Stimulated activated CD8-positive, alpha-beta memory T cell treated with anti-CD3 and anti-CD28 coated beads, Interleukin-7, amount 100 ng/mL, for 1 hour (primary cell): ENCODE results near the gene ZNF526.

Source experiments
- DNase-seq, 2 donors: peaks; one replicate each; pipeline ENCODE4 v3.0.0-alpha.2; 2020; ENCODE audit warnings: low read depth in 2 of 2

Gene ZNF526

DNA sequence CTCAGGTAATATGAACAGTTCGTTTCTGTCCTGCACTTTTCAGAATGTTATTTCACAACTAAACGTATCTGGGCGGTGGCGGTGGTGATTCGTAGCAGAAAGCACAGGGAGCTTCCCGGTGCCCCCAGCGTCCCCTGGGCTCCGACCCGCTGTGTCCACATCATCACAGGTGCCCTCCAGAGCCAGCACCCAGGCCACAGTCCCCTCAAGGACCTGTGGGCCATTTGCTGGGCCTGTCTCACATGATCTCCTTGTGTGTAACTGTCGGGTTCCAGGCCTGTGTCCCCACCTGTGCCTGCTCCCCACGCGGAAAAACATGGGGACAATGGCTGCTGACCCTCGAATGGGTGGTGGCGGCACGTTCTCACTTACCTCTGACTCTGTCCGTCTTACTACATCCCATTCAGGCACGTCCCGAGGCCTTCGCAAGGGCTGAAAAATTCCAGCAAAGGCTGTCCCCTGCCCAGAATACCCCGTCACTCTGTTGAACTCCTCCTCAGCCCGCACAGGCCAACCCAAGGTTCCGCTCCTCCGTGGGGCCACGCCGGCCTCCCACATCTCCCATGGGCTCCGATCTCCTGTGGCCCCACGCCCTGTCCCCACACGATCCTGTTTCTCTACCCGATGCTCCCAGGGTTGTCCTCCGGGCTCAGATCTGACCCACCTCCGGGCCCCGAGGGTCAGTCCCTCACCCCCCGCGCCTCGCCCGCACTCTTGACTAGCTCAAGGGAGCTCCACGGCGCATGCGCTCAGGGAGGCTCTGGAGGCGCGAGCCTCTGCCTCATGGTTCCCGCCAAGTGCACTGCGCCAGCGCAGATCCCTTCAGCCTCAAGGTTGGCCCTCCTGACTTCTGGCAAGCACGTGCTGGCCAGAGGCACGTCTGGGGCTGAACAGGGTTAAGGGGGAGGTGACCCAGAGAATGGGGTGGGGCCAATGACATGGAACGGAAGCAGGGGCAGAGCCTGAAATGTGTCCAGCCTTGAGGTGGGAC is 23.8 kb upstream of the ZNF526 start:
- no peak for DNase-seq

DNA sequence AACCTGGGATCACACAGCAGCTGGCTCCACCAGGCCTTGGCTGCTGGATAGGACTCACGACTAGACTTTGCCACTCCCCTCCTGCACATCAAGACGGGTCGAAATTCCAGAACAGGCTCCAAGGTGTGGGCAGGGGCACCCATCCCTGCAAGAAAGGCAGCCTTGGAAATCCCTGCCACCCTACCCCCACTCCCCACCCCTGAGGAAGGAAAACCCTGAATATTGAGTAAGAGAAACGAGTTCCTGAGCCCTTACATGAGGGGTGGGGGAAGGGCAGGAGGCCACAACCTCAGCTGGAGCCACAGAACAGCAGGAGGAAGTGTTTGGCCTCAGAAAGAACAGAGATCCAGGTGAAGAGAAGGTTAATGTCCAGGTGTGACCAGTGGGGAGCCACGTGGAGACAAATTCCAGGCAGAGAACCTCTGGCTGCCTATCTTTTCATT is 22.7 kb upstream of the ZNF526 start:
- no peak for DNase-seq

DNA sequence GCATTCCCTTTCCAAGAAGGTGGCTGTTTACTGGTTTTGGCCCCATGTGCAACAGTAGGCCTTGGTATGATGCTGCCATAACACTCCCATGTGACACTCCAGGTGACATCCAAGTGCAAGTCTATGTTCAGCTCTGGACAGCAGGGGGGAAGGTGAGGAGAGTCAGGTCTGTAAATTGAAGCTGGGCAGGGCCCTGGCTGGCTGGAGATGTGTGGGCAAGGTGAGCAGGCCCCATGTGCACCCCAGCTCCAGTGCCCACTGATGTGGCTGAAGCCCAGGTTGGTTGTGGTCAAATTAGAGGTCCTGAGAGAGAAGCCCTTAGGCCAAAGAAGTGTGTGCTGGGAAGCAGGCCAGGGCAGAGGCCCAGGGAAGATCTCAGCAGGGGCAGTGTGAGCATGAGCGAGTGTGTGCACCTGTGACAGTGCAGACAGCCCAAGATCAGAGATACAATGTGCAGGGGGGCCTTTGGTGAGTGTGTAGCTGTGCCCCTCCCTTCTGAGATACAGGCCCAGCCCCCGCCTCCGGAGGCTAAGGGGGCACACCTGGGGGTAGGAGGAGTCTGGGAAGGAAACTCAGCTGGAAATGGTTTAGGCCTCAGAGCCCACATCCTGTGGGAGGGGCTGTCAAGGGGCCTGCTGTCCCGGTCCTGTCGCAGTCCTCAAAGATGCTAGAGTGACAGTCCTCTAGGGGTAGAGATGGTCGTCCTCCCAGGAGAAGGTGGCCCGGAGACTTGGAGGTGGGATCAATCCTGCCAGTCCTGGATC is 21.3 kb upstream of the ZNF526 start:
- DNase-seq, result peak; percentile 47 to 52

DNA sequence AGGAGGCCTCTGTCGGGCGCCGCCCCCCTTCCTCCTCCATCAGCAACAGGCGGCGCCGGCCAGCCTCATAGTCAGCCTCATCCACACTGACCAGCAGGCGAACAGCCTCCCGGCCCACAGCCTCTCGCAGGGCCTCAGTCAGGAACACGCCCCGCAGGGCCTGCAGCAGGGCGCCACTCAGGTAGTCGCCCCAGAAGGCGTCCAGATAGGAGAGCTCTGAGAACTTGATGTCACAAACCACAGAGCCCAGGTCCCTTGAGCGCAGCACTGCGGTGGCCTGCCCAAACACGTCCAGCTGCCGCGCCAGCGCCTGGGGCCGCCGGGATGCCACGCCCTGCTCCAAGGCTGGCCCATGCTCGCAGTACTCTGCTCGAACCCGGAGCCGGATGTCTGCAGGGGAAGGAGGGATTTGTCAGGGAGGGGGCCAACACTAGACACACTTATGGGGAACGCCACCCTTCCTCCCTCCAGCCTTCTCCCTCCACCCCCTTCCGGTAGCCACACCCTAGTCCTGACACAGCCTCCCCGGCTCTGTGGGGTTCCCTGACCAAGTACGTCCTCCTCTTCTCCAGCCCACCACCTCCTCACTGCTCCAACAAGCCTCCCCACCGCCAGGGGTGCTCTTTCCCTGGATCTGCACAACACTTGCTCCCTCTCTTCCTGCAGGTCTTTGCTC is 20.5 kb upstream of the ZNF526 start:
- no peak for DNase-seq

DNA sequence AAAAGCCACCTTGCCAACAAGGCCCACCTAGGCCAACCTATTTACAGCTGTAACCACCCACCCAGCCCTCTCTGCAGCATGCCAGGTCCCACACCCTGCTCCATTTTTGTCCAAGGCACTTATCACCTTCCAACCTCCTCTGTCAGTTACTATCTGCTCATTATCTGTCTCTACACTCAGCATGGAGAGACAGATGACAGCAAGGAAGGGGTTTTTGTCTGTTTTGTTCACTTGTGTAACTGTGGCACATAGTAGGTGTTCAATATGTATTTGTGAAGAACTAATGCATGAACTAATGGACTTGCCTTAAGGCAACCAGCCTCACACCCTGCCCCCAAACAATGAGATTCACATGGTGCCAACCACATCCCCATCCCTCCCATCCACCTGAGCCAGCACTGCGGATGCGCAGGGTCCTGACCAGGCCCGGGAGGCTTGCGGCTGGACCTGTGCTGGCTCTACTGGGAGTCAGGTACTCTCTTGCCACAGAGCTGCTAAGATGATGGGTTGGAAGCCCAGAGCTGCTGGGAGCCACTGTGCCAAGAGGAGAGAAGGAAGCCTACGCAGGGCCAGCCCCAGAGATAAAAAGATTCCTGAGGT is 19.9 kb upstream of the ZNF526 start:
- DNase-seq, result no peak

DNA sequence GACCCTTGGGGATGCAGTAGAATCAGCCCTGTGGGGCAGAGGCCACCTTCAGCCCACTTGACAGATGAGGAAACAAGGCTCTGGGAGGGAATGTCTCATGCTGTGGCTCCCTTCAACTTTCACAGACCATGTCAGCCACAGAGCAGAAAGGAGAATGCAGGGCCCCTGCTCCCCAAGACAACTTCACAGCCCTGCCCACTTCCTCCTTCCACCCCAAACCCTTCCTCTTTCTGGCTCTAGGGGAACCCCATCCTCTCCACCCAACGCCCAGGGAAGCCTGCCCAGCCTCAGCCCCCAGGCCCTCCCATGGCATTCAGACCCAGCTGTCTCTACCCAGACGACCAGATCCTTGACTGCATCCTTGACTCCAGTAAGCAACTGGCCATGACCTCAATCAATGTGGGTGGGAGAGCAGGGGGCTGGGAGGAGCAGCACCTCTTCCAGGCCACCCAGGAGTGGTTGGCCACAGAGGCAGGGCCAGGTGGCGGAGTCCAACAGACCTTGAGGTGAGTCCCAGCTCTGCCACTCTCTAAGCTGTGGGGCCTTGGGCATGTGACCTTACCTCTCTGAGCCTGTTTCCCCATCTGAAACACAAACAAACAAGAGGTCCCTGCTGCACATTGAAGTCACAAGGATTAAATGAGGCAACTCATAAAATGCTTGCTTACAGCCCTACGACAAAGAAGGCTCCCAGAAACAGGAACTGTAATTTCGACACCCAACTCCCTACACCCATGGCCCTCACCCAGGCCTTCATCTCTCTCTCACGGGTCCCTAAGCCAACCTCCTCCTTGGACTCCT is 18.4 kb upstream of the ZNF526 start:
- DNase-seq, result no peak

DNA sequence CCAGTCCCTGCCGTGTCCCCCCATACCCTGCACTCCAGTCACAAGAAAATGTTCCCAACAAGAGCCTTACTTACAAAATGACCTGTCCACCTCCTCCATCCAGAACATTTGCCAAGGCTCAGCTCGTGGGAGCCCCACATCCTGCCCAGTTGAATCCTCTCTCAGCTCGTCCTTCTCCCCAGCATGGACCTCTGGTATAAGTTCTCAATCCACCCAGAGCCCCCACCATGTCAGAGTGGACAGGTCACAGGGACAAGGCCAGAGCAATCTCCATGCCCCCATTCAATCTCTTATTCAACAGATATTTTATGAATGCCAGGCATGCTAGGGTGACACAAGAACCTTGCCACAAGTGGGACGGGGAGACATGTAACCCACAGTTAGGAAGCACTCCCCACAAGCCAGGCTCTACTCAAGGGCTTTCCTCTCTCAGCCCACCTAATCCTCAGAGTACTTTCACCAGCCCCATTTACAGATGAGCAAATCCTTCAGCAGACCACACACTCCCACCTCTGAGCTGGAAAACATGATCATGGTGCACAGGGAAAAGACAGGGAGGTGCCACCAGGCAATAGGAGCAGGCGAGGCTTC is 17.7 kb upstream of the ZNF526 start:
- no peak for DNase-seq

DNA sequence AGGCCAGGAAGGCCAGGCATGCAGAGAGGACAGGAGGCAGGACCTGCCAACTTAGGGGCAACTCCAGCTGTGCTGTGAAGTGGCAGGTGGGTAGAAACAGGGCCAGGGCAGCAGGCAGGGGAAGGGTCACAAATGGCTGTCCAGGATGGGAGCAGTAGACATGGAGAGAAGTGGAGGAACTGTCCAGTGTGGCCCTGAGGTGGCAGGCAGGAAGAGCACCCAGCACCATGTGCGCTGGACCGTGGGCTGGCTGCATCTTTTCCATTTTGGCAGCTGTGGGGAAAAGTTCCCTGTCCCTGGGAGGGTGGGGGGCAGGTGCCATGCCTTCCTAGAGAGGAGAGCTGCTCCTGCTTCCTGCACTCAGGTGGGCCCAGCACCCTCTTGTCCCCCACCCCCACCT is 16.4 kb upstream of the ZNF526 start:
- no peak for DNase-seq

DNA sequence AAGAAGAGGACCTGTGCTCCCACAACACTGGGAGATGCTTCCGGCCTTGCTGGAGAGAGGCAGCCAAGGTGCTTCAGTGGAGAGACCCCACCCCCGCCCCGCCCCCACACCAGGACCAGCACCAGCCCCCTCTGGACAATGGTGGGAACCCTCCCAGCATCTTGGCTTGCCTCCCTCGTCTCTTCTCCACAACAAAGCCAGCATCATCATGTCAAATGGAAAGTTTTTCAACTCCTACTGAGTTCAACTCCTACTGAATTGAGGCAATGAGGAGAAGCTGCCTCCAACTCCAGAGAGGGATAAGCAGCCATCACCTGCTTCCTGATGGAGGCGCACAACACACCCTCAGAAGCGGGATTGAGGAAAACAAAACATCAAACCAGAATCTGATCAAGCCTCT is 15.4 kb upstream of the ZNF526 start:
- DNase-seq, result no peak

DNA sequence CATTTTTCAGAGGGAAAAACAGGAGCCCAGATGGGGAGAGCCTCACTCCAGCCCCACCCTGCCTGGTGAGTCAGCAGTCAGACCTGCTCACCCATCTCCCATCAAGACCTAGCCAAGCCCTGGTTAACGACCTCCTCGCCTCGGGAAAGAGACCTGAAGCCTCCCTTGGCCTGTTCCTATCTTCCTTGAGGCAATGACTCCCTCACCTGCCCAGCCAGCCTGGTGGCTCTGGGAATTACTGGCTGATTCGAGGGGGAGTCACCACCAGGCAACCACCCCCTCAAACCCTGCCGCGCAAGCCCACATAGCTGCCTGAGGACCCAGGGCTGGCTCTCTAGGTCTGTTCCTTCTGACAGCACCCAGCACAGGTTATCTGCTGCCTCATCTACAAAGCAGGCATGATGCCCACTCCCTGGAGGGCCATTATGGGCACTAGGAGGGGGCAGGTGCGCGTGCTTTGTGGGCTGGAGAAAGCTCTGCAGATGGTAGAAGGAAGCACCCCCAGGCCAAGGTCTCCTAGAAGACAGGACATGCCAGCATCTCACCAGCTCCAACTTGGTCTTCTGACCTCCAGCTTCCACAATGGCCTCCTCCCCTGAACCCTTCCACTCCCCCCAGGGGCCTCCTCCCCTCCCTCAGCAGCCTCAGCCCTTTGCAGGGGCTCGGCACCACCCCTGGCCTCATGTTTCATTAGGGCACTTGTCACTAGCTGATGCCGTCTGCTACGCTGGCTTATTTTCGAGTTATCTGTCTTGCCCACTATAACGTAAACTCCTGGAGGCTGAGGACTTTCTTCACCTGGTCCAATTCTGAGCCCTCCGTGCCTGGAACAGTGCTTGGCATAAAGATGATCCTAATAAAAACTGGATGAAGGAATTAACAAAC is 13.0 kb upstream of the ZNF526 start:
- DNase-seq, result no peak

DNA sequence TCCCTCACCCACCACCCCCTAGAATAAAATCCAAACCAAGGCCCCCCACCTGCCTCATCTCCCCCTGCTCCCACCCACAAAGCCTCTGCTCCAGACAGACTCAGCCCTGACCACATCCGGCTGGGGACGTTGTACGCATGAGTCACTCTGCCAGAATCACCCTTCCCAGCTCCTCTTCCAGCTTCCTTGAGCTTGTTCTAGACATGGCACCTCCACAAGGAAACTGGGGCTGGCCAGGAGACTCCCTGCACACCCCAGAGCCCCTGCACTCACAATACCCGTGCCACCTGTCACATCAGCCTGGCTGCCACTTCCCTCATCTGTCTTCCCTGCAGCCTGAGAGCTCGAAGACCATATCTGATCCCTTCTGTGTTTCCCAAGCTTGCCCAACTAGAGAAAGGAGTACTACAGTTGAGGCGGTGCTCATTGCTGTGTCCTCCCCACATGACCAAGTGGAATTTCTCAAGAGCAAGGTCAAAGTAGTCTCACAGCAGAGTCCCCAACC is 12.3 kb upstream of the ZNF526 start:
- DNase-seq, result no peak

DNA sequence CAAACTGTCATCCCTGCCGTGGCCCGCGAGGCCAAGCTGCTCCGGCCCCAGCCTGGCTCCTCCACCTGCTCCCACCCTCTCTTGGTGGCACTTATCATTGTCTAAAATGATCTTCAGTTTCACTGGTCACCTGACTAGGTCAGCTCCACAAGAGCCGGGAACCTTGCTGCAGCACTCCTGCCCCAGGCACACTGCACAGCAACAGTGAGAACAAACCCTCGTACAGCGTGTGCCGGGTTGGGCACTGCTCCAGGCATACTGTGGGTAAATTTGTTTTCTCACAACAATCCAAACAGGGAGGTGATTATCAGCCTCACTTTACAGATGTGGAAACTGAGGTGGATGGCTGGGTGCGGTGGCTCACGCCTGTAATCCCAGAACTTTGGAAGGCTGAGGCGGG is 11.5 kb upstream of the ZNF526 start:
- no peak for DNase-seq

DNA sequence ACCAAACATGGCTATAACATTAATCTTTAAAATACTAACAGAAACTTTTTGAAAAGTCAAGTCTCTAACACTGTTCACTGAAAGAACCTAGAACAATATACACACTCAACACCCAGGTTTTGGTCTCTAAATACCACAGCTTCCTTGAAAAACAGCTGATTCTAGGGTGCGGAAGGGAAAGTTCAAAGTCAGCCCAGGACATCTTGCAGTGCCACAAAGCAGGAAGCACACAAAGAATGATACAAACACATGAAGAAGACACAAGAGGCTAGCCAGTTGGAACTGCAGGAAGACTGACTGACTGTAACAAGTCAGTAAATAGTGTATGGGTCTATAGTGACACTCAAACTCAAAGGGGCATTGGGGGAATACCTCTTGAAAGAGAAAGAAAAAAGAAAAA is 7.2 kb upstream of the ZNF526 start:
- no peak for DNase-seq

DNA sequence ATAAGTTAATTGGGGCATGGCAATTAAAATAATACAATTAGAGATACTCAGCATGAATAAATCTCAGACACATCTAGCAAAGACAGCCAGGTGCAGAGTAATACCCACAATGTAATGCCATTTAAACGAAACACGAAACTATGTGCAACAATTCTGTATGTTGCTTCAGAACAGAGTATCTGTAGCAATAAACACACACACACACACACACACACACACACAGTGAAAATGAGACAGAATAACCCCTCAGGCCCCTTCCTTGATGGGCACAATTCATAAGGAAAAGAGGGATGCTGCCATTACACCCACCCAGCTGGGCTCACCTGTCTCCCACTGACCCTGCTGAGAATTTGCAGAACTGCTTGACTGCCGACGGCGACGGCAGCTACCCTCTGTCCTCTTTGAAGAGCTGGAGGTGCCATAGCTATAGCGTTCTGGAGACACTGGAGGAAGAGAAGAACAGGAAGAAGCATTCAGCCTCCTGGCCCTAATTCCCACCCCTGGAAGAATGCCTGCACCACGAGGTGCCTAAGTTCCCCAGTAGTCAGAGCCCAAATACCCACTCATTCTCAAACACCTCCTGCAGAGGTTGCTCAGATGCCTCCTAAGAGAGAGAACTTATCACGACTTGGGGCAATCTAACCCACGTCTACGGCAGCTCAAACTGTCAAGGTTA is 5.2 kb upstream of the ZNF526 start:
- no peak for DNase-seq

DNA sequence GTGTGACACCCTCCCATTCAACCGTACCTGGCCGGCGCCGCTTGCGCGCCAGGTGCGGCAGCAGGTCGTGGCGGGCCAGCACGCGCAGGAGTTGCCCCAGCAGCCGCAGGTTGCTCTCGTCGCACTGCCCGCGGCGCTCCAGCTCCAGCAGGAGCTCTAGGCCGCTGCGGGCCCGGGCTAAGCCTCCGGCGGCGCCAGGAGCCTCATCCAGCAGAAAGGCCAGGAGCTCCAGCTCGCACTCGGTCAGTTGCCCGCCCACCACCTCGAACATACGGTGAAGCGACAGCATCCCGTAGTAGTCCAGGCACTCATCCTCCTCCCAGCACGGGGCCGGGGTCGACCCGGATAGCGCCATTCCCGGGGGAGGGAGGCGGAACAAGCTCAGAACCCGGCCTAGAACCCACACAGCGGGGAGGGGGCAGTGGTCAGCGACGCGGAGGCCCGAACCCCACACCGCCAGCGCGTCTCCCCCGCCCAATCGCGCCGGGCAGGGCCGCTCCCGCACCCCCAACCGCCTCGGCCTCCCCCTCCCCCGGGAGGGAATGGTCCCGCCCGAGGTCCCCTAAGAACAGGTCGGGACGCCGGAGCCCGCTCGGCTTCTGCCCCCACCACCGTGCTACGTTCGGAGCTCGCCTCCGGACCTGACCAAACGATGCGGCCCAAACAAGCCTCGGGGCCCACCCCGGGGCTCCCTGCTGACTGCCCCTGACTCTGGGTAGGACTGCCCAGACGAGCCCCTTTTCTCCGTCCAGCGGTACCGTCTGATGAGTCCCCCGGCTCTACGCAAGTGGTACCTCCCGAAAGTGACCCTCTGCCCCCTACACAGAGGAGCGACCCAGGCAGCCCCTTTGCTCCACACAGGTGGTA is 3.2 kb upstream of the ZNF526 start:
- no peak for DNase-seq

DNA sequence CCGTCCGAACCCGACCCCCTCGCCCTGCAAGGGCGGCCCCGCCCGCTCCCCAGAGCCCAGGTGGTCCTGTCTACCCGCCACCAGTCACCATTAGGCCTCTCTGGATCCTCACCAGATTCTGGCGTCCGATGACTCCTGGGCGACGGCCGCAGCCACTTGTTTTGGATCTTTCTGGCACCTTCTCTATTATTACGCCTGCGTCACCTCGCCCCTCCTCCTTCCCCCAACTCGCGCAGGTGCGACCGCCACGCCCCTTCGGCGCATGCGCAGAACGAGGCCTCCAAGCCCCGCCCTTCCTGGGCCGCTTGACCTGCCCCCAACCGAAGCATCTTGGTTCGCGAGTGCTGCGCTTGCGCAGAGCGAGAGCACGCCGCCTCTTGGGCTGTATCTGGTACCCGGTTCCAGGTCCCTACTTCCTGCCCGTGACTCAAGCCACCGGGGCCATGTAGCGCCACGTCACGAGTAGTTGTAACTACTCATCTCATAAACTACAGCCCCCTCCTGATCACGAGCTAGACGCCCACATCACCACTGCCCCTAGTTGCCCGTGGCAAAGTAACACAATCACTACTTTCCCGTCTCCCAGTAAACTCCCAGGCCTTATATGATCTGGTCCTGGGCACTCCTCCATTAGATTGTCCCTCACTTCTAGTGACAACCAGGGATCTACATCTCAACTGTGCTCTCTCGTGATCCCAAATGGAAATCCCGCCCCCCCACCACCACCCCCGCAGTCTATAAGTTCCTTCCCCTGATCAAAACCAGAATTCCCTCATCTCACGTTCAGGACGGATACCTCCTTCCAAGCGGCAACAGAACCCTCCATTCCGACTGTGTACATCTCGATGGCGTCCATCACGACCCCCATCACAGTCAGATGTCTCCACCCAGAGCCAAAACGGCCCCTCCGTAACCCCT is 2.3 kb upstream of the ZNF526 start, which contains the start of gene DEDD2:
DEDD2 (minus strand) TSS at position 158 of the 918 bp plus-strand sequence. CDS start 670 bp downstream, outside the sequence.
- peak; percentile 100 for DNase-seq

DNA sequence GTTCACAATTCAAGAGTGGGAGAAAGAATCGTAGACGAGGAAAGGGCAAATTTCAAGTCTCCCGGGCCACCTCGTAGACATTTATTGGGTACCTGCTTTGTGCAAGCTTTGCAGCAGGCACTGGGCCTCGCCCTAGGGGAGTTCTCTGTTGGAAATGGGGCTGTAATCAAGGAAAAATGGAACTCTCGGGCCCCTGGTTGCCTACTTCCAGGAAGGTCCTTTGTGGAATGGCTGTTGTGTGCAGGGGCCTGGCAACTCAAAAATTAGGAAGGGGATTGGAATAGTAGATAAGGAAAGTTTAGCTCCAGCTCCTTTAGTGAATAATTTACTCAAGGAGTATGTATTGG is 612 bp downstream of the ZNF526 start:
- DNase-seq, result no peak
